Sigmoid colon (tissue), 4 donors: ENCODE results near the gene HHAT.

Experiments
- EP300 ChIP-seq, 4 donors: sonication (generic); formaldehyde crosslinking; IDR thresholded peaks; one replicate each; pipeline ENCODE4 v1.6.1; 2017; ENCODE audit warnings: antibody characterized with exemption in 4 of 4
- POLR2A ChIP-seq, 2 donors: fragments of 450-650 bp; IDR thresholded peaks; one replicate each; pipeline ENCODE4 v1.6.1; 2016; ENCODE audit warnings: antibody characterized with exemption in 2 of 2, mild to moderate bottlenecking in 2 of 2, moderate library complexity in 2 of 2
- TF ChIP-seq, protein P1 (sequence below), 4 experiments: fragments of 450-650 bp in 3 of 4; fragments of 200-600 bp in 1 of 4; IDR thresholded peaks; one replicate each; pipeline ENCODE4 v1.5.1; 2016 to 2019; ENCODE audit warnings: antibody characterized with exemption in 4 of 4, mild to moderate bottlenecking in 3 of 4, moderate library complexity in 2 of 4

DNA sequence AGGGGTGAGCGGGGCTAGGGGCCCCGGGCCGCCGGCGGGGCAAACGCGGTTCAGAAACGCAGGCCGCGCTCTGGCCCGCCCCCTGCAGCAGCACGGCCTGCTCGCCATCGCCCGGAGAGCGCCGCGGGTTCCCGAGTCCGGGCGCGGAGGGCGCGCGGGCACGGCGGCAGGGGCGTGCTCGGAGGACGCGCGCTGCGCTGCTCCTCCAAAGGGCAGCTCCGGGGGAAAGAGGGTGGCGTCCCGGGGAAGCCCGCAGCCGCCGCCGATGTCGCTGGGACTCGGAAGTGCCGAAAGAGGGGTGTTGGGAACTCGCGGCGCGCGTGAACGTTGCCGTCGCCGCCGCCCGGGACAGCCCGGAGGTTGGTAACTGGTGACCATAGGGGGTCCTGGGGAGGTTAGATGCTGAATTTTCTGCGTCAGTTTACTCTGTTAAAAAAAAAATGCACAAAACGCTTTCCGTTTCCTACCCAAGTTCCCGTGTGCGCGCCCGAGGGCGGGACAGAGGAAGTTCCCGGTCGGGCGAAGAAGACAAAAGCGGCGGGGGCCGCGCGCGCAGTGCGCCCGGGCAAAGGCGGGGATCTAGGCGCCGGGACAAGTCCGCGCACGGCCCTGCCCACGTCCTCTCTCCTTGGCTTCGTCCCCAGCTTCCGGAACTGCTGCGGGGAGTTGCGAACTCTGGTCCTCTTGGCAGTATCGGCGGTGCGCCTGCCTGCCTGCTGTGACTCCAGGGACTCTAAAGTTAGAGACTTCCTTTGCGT lies at the start of gene HHAT:
- TF ChIP-seq, protein P1, sequence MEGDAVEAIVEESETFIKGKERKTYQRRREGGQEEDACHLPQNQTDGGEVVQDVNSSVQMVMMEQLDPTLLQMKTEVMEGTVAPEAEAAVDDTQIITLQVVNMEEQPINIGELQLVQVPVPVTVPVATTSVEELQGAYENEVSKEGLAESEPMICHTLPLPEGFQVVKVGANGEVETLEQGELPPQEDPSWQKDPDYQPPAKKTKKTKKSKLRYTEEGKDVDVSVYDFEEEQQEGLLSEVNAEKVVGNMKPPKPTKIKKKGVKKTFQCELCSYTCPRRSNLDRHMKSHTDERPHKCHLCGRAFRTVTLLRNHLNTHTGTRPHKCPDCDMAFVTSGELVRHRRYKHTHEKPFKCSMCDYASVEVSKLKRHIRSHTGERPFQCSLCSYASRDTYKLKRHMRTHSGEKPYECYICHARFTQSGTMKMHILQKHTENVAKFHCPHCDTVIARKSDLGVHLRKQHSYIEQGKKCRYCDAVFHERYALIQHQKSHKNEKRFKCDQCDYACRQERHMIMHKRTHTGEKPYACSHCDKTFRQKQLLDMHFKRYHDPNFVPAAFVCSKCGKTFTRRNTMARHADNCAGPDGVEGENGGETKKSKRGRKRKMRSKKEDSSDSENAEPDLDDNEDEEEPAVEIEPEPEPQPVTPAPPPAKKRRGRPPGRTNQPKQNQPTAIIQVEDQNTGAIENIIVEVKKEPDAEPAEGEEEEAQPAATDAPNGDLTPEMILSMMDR (IDR thresholded peaks at IDR 0.05) = peak in 1 of 4 experiments; percentile 28
- TF ChIP-seq EP300 (IDR thresholded peaks at IDR 0.05) (no peak), POLR2A (IDR thresholded peaks at IDR 0.05) (no peak)
